H1 (cell line): ENCODE data around the gene PLA1A. TPM values are rescaled to one million over a fixed set of nuclear protein-coding genes. Genes with fewer than 3 reads are reported as not detected.

ENCODE experiments used
- USF2 ChIP-seq: IDR thresholded peaks from 2 replicates; pipeline ENCODE4 v1.6.1; 2011; ENCODE audit warnings: low read length, improper control_type of control experiment
- polyA plus RNA-seq, 7 experiments: library from polyadenylated mRNA; depleted of rRNA in 3 of 7; stranded (reverse) in 5 of 7; unstranded in 2 of 7; fragments of >200 nt in 5 of 7; fragments of 200-250 nt in 2 of 7; gene quantifications; 1 replicate in 5 of 7; 2 replicates in 1 of 7; 4 replicates in 1 of 7; pipeline versions ENCODE4 v1.2.1 to v1.2.3, GENCODE V29; 2011 to 2013; ENCODE audit warnings: missing spikeins in 2 of 7, mixed read lengths in 2 of 7
- total RNA-seq: library from RNA; stranded (reverse); fragmentation: NEBNext Ultra II Directional; extraction: Animal tissue kit (Norgen Biotek cat#: 25700); gene quantifications from 2 replicates; pipeline ENCODE4 v1.2.1, GENCODE V29; 2021

Gene PLA1A
- total and polyA plus RNA-seq, 2 of the 8 experiments (the other 6 are each of a cell fraction or from before 2014, with no cell fraction given): not detected

GRCh38 chr3:119673875-119674274, 76.2 kb downstream of the PLA1A start (continued):
- TF ChIP-seq USF2: no peak
